Fibroblast of skin of right quadriceps (primary cell): ENCODE results near the gene PAX7.

Experiments
- DNase-seq: peaks from one replicate; pipeline ENCODE4 v3.0.0-alpha.2; 2013

The PAX7 gene

GRCh38 chr1:18711536-18712251 lies 81.0 kb downstream of the PAX7 start:
- no peak for DNase-seq

GRCh38 chr1:18712252-18712600 lies 81.6 kb downstream of the PAX7 start:
- no peak for DNase-seq

- no peak for DNase-seq
These were observed 83.9 kb downstream of the PAX7 start for GRCh38 chr1:18714404-18715175.

GRCh38 chr1:18716112-18716784 lies 85.6 kb downstream of the PAX7 start:
- no peak for DNase-seq

- DNase-seq, result no peak
These were observed 86.4 kb downstream of the PAX7 start for GRCh38 chr1:18716785-18717678.

- DNase-seq, result no peak
These were observed 89.3 kb downstream of the PAX7 start for GRCh38 chr1:18719786-18720451.

- DNase-seq, result no peak
These were observed 90.4 kb downstream of the PAX7 start for GRCh38 chr1:18721041-18721440.

- no peak for DNase-seq
These were observed 91.1 kb downstream of the PAX7 start for GRCh38 chr1:18721776-18722175.

GRCh38 chr1:18722270-18722669 lies 91.6 kb downstream of the PAX7 start:
- no peak for DNase-seq

GRCh38 chr1:18723206-18723605 lies 92.6 kb downstream of the PAX7 start:
- no peak for DNase-seq

- DNase-seq, result no peak
These were observed 93.2 kb downstream of the PAX7 start for GRCh38 chr1:18723701-18724411.

GRCh38 chr1:18724801-18725200 lies 94.2 kb downstream of the PAX7 start:
- DNase-seq, result no peak

- DNase-seq, result no peak
These were observed 94.7 kb downstream of the PAX7 start for GRCh38 chr1:18725231-18725895.

GRCh38 chr1:18726368-18726767 lies 95.7 kb downstream of the PAX7 start:
- no peak for DNase-seq

- DNase-seq, result no peak
These were observed 97.3 kb downstream of the PAX7 start for GRCh38 chr1:18727956-18728355.

GRCh38 chr1:18730321-18730720 lies 99.7 kb downstream of the PAX7 start:
- DNase-seq, result no peak

GRCh38 chr1:18731148-18731547 lies 100.5 kb downstream of the PAX7 start:
- no peak for DNase-seq

- no peak for DNase-seq
These were observed 101.1 kb downstream of the PAX7 start for GRCh38 chr1:18731591-18732235.

- no peak for DNase-seq
These were observed 102.0 kb downstream of the PAX7 start for GRCh38 chr1:18732686-18733085.

GRCh38 chr1:18734001-18734400 lies 103.4 kb downstream of the PAX7 start:
- DNase-seq, result no peak
